Activated CD8-positive, alpha-beta memory T cell treated with anti-CD3 and anti-CD28 coated beads, Interleukin-2, amount 50 U/mL, for 48 hours (primary cell): Measurements from ENCODE around the gene CABP5.

ENCODE experiments used
- DNase-seq: peaks from one replicate; pipeline ENCODE4 v3.0.0-alpha.2; 2020

Gene CABP5

DNA sequence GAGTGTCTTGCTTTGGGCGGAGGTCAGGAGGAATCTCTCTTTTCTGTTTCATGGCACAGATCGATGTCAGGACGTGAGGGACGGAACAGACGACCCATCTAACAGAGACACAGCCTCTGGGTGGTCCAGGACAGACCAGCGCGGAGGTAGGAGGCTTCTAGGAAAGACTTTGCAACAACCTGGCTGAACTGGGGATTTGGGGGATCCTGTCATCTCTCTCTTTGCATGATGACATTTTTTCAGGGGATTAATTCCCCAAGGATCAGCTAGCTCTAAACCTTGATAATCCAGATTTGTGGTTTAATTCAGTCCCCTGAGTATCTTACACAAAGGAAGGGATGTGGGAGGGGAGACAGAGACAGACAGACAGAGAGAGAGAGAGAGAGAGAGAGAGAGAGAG is 14.4 kb downstream of the CABP5 start:
- no peak for DNase-seq

DNA sequence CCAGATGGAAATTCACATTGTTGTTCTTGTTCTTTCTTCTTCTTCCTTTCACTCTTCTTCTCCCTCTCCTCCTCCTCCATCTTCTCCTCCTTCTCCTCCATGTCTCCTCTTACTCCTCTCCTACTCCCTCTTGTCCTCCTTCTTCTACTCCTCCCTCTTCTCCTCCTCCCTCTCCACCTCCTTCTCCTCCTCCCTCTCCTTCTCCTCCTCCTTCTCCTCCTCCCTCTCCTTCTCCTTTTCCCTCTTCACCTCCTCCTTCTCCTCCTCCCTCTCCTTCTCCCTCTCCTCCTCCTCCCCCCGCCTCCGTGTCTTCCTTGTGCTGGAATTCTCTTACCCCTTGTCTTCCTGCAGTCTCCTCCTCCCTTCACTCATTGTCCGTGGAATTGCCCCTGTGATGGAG is 18.4 kb downstream of the CABP5 start:
- DNase-seq, result no peak

DNA sequence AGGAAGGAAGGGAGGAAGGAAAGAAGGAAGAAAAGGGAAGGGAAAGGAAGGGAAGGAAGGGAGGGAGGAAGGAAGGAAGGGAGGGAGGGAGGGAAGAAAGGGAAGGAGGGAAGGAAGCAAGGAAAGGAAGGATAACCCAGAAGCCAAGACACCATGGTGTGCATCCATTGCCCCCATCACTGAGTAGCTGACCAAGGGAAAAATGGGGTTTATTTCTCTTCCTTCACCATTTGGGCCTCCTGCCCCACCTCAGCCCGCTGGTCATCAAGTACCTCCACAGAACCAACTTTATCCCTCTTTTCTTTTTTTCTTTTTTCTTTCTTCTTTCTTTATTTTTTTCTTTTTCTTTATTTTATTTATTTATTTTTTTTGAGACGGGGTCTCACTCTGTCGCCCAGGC is 20.4 kb downstream of the CABP5 start:
- no peak for DNase-seq

DNA sequence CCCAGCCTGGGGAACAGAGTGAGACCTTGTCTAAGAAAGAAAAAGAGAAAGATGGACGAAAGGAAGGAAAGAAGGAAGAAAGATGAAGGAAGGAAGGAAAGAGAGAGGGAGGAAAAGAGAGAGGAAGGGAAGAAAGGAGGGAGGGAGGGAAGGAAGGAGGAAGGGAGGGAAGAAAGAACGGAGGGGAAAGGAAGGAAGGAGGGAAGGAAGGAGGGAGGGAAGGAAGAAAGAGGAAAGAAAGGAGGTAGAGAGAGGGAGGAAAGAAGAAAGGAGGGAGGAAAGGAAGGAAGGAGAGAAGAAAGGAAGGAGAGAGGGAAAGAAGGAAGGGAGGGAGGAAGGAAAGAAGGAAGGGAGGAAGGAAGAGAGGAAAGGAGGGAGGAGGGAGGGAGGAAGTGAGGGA is 20.9 kb downstream of the CABP5 start:
- no peak for DNase-seq

DNA sequence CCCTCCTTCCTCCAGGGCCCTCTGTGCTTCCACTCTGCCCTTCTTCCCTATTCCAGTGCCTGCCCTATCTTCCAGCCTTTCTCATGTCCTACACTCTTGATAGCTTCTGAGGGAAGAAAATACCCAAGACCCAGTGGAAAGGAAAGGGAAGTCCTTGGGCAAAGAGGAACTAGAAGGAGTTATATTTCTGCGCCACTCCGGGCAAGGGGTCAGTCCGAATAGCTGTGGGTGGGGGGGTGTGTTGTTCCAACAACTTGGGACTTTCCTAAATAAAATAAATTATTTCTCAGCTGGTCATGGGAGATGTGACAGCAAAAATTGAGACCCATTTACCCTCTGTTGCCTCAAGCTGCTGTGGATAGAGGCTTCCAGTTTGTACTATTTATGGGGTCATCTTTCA is 23.2 kb downstream of the CABP5 start:
- DNase-seq, result no peak

DNA sequence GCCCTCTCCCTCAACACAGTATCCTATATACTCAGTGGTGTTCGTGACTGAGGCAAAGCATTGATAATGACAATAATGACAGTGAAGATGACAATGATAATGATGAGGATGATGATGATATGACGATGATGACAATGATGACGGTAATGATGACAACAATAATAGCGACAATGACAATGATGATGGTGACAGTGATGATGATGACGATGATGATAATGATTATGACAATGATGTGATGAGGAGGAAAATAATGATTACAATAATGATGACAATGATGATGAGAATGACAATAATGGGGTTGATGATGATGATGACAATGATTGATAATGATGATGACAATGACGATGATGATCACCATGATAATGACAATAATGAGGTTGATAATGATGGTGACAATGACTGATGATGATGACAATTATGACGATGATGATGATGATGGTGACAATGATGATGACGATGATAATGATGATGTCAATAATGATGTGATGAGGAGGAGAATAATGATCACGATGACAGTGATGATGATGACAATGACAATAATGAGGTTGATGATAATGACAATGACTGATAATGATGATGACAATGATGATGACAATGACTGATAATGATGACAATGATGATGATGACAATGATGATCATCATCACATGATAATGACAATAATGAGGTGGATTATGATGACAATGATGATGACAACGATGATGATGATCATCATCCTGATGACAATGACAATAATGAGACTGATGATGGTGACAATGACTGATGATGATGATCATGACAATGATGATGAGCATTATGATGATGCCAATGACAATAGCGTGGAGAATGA is 32.7 kb downstream of the CABP5 start:
- DNase-seq, result no peak

DNA sequence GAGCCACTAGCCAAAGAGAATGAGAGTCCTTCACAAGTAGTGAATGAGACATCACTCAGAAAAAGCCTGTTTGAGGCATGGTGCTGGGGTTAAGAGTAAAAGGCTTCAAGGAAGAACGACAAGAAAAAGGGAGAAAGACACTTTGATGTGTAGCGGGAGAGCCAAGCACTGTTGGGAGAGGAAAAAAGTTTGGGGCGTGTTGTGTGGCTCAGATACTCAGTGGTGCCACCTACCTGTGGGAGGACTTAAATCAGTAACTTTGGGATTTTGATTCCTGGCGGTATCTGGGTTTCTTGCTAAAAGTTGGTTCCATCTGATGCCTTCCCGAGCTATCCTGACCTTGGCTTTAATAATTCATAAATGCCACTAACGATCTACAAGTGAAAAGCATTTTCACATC is 37.1 kb downstream of the CABP5 start:
- DNase-seq, result no peak

DNA sequence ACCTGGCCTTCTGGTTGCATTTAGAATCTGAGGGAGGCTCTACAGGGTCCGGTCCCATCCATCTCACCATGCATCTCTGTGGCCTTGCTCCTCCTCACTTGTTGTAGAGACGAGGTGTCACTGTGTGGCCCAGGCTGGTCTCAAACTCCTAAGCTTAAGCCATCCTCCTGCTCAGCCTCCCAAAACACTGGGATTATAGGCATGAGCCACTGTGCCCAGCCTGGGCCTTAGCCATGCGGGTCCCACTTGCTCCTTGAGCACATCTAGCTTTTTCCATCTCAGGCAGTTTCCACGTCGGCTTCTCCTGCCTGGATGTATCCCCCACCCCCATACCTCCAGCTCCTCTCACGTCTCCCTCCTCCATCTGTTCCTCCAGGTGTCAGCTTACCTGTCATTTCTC is 39.6 kb downstream of the CABP5 start:
- no peak for DNase-seq

DNA sequence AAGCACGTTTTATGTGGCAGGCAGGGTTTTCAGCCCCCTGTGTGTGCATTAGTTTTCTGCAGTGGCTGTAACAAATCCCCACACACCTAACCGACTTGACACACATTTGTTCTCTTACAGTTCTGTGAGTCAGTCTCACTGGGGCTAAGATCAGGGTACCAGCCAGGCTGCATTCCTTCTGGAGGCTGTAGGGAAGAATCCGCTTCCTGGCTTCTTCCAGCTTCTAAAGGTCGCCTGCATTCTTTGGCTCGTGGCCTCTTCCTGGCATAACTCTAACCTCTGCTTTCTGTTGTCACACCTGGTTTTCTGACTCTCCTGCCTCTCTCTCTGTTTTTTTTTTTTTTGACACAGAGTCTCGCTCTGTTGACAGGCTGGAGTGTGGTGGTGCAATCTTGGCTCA is 43.0 kb downstream of the CABP5 start:
- no peak for DNase-seq

DNA sequence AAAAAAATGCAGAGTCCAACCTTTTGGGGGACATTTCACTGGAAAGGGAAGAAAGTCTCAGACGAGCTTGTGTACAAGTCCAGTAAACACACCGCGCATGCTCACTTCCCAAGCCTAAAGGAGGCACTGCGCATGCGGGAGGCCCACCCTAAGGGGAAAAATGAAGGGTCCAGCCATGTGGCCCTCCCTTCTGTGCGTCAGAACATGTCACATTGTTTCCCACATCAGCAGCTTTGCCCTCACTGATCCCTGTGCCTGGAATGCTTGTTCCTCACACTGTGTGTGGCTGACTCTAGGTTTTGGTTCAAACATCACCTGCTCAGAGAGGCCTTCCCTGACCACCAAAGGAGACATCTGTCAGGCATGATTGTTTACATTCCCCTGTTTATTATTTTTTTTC is 45.1 kb downstream of the CABP5 start:
- DNase-seq, result no peak

DNA sequence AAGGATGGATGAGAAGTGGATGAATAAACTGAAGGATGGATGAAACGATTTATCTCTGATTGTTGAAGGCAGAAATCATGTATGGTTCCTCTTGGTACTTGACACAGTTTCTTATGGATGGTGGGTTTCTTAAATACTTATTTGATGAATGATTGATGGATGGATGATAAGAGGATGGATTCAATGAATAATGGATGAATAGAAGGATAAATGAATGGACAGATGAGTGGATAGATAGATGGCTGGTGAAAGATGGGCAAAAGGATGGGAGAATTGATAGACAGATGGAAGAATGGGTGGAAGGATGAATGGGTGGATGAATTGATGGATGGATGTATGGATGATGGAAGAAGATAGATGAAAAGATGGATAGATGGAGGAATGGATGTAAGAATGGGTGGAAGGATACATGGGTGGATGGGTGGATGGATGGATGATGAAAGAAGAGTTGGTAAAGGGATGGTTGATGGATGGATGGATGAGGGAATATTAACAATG is 47.6 kb downstream of the CABP5 start:
- no peak for DNase-seq

DNA sequence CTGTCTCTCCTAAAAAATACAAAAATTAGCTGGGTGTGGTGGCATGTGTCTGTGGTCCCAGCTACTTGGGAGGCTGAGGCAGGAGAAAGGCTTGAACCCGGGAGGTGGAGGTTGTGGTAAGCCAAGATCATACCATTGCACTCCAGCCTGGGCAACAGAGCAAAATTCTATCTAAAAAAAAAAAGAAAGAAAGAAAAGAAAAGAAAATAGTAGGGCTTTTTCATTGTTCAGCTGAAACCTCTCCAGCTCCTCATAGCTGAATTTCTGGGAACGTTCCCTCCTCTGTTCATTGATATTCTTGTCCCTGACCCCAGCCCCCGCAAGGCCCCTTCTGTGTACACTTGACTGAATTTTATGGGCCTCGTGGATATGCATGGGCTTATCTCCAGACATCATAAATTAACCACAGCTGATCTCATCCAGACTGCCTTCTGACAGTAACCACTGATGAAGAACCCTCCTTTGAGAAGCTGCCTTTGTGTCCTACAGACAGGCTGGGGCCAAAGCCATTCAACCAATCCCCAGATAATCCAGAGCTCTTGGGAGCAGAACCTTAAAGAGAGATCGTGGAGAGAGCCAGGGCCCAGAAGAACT is 49.6 kb downstream of the CABP5 start, which contains the start of gene ELSPBP1:
ELSPBP1 (plus strand) TSS at position 424 of the 594 bp plus-strand sequence. CDS start 14,036 bp downstream, outside the sequence.
- no peak for DNase-seq

DNA sequence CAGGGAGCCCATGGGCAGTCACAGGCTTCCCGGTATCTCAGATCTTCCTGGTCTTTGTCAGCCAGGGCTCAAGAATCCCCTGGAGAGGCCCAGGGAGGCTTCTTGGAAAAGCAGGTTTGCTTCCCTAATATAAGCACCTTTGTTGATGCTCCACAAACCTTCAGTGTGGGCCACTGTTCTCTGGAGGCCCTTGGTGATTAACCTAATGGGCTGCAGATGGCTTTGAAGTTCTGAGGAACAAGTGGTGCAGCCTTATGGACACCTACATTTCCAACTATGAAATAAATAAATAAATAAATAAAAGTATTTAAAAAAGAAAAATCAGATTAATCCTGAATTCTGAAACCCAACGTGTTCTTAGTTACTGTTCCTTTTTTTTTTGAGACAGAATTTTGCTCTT is 51.8 kb downstream of the CABP5 start, which contains the start of gene BSPH1:
BSPH1 (minus strand) TSS at position 101 of the 400 bp plus-strand sequence; CDS start at position 12, 89 bp downstream.
- no peak for DNase-seq

DNA sequence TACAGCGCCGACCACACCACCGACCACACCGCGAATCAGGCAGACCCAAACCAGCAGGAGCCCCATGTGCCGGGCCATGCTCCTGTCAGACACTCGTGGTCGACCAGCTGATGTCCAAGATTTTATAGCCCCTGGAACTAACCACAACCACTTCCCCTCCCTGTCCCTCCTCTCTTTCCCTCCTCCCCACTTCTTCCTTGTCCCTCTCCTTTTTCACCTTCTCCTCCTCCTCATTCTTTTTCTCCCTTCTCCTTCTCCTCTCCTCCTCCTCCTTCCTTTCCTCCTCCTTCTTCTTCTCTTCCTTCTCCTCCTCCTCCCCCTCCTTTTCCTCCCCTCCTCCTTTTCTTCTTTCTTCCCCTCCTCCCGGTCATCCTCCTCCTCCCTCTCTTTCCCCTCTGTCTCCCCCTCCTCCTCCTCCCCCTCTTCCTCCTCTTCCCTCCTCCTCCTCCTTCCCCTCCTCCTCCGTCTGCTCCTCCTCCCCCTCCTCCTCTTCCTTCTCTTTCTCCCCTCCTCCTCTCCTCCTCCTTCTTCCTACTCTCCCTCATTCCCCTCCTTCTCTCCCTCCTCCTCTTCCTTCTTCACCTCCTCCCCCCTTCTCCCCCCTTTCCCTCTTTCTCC is 52.6 kb downstream of the CABP5 start:
- no peak for DNase-seq
